Kasumi-1 (cell line): ENCODE data around the gene B2M.
"Not testable (repeated sequence)": the region's sequence is repeated elsewhere in the genome, so short reads cannot be mapped to it uniquely, and the experiment has no call there.

Source experiments
- DNase-seq, 2 experiments: peaks; one replicate each; lab custom pipeline; 2025; lab: John Stamatoyannopoulos, UW

B2M gene

DNA sequence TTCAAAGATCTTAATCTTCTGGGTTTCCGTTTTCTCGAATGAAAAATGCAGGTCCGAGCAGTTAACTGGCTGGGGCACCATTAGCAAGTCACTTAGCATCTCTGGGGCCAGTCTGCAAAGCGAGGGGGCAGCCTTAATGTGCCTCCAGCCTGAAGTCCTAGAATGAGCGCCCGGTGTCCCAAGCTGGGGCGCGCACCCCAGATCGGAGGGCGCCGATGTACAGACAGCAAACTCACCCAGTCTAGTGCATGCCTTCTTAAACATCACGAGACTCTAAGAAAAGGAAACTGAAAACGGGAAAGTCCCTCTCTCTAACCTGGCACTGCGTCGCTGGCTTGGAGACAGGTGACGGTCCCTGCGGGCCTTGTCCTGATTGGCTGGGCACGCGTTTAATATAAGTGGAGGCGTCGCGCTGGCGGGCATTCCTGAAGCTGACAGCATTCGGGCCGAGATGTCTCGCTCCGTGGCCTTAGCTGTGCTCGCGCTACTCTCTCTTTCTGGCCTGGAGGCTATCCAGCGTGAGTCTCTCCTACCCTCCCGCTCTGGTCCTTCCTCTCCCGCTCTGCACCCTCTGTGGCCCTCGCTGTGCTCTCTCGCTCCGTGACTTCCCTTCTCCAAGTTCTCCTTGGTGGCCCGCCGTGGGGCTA is at the start of gene B2M, which contains the start of gene PATL2:
TSS of gene B2M (plus strand) at position 422 of the 647 bp plus-strand sequence. CDS start at position 452, 30 bp downstream.
TSS of gene PATL2 (minus strand) at position 228 of the 647 bp plus-strand sequence. CDS start 34,833 bp downstream, outside the sequence.
- DNase-seq = peak; percentile 85 to 88

DNA sequence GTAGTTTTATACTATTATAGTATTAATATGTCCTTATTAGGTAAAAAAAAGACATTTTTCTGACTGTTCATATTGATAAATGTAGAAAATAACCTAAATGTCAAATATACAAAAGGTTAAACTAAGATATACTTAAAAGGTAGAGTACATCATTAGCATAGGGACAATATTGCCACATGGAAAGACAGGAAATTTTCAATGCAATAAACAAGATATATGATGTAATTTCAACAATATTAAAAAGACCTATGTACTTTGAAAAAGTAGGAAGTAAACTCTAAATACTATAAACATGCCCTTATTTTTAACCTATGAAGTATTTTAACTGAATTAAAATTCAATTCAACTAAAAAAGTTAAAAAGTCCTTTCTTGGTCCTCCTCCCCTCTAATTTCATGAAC is 49.7 kb upstream of the B2M start:
- no peak for DNase-seq

DNA sequence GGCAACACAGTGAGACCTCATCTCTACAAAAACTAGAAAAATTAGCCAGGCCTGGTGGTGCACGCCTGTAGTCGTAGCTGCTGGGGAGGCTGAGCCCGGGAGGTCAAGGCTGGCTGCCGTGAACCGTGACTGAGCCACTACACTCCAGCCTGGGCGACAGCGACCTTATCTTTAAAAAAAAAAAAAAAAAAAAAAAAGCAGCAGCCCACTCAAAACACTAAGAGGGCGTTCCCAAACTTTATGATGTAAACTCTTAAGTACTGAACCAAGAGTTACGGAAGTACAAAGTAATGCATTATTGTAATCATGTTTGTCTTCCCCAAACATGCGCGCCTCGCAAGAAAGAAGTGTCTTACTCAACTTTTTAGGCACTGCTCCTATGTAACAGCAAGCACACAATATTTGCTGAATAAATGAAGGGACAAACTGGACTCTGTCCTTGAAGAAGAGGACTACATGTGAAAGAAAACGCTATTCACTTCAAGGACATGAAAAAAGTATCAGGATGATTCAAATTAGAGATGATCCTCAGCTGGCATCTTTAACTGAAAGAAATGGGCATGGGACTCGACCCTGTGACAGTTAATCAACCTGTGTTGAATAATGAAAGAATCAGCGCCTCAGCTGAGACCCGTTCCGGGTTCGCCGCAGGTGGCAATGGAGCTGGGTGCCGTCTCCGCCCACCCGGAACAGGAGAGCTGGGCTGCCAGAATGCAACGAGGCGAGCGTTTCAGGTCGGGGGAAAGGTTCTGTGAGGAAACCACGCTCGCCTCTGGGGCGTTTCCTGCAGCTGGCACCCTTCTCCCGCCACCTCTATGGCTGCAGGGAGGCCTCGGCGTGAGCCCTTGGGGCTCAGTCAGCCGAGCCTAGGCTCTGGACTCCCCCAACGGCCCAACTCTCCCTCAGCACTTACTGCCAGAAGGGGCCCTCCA is 48.6 kb upstream of the B2M start:
- DNase-seq = peak; percentile 6 to 34

DNA sequence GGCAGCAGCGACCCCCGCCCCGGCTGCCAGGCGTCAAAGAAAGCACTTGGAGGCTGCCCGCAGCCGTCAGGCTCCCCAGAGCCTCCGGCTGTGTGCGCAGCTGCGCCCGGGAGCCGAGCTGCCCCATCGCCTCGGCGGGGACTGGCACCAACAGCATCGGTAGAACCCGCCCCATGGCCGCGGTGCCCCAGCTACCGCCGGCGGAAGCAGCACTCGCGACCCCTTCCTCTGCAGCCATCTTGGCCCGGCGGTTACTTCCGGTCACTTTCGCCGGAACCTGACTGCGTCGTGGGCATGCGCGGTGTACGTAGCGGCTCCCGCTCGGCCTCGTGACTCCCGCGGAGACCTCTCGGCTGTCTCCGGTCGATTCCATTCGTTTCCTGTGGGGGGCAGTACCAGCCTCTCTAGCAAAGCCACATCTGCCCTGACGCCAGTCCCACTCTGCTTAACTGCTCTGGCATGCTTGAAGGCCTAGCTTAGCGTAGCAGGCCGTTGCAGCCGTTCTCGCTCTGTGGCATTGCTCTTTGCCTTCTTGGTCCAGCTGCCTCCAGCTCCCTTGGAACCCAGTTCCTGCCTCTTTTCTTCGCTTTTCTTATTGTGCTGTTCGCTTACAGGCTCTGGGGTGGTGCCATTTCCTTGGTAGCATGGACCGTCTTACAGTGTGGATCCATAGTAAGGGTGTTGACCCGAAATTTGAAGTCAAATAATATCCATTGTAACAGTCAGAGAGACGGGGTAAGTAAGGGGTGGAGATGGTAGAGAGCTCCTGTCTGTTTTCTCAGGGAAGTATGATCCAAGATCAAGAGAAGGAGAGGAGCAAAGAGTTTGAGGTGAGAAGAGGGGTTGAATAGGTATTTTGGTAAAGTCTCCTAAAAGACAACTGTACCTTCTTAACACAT is 47.7 kb upstream of the B2M start, which contains the start of gene SPG11:
TSS of gene SPG11 (minus strand) at position 253 of the 899 bp plus-strand sequence. CDS start at position 238, 15 bp downstream.
- peak; percentile 83 to 86 for DNase-seq

DNA sequence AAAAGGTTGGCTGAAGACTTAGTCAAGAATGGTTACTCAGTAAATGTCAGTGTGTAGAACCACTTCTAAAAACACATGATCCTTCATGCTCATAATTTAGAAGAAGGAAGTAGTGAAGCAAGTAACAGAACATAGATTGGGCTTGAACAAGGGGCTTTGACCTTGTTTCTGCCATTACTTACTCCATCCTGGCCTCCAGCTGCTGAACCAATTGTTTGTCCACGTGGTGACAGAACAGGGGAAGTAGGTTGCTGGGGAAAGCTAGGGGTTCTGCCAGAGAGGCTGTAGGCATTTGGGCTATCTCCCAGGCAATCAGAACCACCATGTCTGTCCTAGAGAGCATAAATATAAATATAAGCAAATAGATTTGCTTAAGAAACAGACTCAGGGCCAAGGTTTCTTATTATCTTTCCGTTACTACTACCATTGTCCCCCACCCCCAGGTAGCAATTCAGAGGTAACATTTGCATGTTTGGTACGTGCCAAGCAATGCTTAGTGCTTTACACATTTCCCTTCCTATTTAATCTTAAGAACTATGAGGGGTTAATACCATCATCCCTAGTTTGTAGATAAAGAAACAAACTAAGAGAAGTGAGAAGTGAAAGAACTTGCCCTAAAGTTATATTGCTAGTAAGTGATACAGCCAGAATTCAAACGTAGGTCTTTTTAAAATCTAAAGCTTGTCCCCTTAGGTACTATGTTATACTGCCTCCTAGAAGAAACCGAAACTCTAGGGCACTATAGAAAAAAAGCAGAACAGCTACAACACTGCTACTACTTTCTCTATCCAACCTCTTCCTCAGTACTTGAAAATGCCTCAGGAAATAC is 44.9 kb upstream of the B2M start:
- DNase-seq = no peak

DNA sequence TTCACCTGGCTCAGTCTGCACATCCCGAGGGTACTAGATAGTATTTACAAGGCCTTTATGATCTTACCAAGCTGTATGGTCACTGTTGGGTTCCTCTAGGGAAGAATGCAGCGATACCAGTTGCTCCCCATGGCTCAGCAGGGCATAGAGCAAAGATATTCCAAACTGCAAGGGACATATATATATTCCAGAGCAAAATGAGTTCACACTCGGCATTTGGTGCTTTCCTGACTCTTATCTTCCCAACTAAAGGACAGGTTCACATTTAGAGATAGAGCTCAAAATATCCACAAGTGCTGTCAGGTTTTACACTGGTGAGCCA is 44.3 kb upstream of the B2M start:
- DNase-seq = no peak

DNA sequence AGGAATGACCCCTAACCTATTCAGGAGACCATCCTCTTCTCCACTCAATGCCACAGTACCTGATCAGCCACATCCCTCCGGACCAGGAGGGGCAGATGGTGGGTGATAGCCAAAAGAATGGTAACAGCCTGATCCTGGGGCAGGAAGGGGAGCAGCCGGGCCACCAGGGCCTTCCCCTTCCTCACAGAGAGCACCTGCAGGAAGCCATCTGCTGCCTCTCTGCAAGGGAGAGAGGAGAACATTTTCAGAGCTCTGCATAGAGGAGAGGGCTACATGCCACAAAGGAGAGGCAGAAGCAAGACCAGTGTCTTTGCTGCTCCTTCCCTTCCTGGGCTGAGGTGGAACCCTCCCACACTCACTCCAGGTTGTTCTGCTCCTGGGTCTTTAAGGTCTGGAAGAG is 42.4 kb upstream of the B2M start:
- no peak for DNase-seq

DNA sequence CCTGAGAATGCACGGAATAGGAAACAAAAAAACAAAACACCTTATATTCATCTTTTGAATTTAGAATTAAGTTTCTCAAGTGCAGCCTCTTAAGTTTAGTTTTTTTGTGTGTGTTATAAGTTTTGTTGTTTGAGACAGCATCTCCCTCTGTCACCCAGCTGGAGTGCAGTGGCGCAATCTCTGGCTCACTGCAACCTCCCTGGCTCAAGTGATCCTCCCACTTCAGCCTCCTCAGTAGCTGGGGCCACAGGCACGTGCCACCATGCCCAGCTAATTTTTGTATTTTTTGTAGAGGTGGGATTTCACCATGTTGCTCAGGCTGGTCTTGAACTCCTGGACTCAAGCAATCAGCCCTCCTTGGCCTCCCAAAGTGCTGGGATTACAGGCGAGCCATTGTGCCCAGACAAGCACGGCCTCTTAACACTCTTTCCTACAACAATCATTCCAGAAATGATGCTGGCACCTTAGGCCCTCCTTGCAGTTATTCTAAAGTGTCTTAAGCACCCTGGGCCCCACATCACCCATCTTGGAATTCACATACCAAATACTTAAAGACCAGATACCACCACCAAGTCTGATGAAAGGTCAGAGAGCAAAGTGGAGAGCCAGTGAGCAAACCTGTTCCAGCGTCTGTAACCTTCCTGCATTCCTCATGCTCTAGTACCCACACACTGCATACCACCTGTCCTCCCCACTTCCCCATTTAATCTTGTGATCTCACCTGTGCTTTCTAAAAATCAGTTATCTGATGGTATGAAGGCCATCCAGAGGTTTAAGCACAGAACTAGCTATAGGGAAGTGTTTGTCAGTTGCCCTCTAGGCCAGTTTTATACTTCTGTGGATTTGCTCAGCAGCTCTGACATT is 41.0 kb upstream of the B2M start:
- no peak for DNase-seq

DNA sequence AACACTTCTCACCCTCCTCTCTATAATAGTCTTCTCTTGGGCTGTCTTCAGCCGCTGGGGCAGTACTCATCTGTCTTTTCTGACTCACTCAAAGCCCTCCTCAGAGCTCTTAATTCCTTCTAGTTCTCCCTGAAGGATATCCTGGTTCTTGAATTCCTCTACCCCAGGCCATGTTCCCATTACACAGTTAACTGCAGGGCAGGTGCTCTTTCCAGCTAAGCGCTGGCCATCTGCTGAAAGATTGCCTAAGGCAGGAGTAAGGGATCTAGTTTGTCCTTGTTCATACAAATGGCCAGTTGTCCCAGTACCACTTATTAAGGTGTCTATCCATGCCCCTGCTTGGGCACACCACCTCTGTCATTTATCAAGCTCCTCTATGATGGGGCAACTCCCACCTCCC is 37.7 kb upstream of the B2M start:
- DNase-seq = no peak

DNA sequence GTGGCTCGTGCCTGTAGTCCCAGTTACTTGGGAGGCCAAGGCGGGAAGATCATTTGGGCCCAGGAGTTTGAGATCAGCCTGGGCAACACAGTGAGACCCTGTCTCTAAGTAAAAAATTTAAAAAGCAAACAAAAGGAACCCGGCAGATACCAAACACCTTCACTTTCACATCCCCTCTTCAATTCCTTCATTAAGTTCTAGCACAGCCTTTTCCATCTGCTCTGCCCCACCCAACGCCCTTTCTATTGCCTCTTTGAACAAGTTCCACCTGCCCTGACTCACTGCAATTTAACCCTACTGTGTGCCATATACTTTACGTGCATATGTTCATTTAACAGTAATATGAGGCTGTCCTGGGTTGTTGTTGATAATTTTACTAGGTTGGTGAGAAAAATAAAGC is 35.4 kb upstream of the B2M start:
- no peak for DNase-seq

DNA sequence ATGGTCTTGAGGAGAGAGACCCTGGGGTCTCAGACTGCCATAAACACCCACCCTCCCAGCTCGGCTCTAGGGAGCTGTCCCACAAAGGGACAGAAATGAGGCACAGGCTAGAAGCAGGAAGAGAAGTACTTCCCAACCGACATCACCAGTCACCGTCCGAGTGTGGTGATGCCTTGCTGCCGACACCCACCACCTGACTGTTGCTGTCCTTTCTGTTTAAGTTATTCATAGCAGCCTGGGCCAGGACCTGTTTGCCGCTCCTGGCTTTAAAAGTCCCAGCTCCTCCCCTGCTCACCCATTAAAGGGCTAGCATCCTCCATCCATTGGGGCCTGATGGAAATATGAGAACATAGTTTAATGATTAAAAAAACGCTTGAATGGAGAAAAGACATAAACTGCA is 34.6 kb upstream of the B2M start:
- DNase-seq = no peak

DNA sequence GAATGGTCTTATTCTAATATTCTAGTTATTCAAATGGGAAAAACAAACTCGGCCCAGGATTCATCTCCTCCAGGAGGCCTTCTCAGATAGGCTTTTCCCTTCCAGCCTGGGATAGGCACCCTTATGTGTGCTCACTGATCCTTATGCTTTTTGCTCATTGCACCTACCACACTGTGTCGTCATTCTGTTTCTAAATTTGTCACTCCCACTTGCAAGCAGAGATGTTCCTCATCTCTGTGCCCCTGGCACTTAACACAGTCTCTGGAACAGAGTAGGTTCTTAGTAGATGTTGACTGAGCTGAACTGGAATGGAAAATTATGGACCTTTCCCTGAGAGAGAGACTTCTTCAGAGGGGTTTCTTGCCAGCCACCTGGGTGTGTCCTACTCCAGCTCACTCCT is 29.1 kb upstream of the B2M start:
- DNase-seq = no peak

DNA sequence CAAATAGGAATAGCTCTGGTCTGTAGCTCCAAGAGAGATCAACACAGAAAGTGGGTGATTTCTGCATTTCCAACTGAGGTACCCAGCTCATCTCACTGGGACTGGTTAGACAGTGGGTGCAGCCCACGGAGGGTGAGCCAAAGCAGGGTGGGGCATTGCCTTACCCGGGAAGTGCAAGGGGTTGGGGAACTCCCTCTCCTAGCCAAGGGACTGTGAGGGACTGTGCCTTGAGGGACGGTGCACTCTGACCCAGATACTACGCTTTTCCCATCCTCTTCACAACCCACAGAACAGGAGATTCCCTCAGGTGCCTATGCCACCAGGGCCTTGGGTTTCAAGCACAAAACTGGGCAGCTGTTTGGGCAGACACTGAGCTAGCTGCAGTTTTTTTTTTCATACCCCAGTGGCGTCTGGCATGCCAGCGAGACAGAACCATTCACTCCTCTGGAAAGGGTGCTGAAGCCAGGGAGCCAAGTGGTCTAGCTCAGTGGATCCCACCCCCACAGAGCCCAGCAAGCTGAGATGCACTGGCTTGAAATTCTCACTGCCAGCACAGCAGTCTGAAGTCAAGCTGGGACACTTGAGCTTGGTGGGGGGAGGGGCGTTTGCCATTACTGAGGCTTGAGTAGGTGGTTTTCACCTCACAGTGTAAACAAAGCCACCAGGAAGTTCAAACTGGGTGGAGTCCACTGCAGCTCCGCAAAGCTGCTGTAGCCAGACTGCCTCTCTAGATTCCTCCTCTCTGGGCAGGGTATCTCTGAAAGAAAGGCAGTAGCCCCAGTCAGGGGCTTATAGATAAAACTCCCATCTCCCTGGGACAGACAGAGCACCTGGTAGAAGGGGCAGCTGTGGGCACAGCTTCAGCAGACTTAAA is 28.3 kb upstream of the B2M start:
- not testable (repeated sequence) for DNase-seq

DNA sequence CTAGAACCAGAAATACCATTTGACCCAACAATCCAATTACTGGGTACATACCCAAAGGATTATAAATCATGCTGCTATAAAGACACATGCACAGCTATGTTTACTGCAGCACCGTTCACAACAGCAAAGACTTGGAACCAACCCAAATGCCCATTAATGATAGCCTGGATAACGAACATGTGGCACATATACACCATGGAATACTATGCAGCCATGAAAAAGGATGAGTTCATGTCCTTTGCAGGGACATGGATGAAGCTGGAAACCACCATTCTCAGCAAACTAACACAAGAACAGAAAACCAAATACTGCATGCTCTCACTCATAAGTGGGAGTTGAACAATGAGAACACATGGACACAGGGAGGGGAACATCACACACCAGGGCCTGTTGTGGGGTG is 22.0 kb upstream of the B2M start:
- DNase-seq = not testable (repeated sequence)

DNA sequence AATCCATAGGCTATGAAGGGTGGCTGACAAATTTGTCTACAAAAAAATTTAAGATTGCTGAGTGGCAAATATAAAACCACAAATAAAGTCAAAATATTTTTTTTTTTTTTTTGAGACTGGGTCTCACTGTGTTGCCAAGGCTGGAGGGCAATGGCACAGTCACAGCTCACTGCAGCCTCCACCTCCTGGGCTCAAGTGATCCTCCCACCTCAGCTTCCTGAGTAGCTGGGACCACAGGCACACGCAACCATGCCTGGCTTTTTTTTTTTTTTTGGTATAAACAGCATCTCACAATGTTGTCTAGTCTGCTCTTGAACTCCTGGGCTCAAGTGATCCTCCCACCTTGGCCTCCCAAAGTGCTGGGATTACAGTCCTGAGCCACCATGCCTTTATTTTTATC is 21.1 kb upstream of the B2M start:
- DNase-seq = not testable (repeated sequence)

DNA sequence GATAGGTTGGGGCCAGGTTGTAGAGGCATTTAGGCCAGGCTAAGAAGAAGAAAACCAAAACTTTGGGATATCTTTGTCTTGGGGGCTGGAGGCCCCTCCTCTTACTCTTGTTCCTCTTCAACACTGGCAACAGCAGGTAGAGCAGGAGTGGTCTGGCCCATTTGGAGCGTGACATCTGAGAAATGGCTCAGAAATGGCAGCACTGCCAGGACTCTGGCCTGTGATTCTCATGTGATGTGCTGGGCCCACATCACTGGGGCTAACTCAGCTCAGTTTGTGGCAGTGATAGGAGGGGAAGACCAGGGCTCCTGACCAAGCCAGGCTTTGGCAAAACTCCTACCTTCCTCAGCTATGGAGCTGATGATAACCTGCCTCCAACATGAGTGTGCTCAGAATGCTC is 18.7 kb upstream of the B2M start:
- DNase-seq = no peak

DNA sequence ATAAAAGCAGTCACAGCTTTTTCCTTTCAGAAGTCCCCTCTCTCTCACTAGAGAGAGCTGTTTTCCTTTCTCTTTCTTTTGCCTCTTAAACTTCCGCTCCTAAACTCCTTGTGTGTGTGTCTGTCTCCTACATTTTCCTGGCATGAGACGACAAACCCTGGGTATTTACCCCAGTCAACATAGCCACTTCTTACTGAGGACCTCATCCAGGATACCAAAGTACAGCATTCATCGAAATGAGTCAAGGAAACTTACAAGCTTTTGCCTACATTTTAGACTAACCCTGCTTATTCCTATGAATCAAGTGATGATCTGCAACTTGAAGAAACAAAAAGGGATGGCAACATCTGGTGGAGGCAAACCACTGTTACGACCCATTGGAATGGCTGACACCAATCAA is 16.9 kb upstream of the B2M start:
- DNase-seq = no peak

DNA sequence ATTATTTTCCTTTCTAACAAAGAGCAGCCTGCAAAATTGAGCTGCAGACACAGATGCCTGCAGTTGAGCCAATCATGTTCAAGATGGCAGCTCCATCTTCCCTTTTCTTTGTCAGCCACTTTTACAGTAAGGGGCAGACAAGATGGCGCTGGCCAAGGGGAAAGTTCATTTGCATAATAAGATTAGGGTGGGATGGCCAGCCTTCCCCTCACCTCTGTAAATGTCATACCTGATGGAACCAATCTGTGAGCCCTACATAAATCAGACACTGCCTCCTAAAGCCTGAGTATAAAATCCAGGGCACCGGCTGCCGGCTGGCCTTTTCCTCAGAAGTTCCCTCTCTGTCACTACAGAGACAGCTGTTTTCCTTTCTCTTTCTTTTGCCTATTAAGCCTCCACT is 16.0 kb upstream of the B2M start:
- DNase-seq = no peak

DNA sequence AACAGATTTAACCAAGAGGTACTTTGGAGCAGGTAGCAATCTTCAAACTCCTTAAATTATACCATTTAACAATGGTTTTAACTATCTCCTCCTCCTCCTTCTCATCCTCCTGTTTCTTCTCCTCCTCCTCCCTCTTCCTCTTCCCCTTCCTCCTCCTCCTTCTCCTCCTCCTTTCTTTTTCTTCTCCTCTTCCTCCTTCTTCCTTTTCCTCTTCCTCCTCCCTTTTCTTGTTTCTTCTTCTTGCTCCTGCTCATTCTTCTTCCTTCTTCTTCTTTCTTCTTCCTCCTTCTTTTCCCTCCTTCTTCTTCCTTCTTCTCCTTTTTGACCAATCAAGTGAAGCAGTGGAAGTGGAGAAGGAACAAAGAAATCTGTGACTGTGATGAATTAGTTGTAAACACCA is 14.3 kb upstream of the B2M start:
- DNase-seq = no peak
